ENCODE results near the gene SPRYD7. TPM values are rescaled to one million over a fixed set of nuclear protein-coding genes. Genes with fewer than 3 reads are reported as not detected.

SPRYD7 gene, protein sequence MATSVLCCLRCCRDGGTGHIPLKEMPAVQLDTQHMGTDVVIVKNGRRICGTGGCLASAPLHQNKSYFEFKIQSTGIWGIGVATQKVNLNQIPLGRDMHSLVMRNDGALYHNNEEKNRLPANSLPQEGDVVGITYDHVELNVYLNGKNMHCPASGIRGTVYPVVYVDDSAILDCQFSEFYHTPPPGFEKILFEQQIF
- total RNA-seq: 1 to 10 TPM; 1.1 to 1.5 TPM
- 2.9 TPM for polyA plus RNA-seq (2013, experiment 1 of 2)
- 3.6 TPM for polyA plus RNA-seq (2013, experiment 2 of 2)
- 1.0 to 17.2 (median 5.5) reads per million in 172 experiments for total RNA-seq

DNA sequence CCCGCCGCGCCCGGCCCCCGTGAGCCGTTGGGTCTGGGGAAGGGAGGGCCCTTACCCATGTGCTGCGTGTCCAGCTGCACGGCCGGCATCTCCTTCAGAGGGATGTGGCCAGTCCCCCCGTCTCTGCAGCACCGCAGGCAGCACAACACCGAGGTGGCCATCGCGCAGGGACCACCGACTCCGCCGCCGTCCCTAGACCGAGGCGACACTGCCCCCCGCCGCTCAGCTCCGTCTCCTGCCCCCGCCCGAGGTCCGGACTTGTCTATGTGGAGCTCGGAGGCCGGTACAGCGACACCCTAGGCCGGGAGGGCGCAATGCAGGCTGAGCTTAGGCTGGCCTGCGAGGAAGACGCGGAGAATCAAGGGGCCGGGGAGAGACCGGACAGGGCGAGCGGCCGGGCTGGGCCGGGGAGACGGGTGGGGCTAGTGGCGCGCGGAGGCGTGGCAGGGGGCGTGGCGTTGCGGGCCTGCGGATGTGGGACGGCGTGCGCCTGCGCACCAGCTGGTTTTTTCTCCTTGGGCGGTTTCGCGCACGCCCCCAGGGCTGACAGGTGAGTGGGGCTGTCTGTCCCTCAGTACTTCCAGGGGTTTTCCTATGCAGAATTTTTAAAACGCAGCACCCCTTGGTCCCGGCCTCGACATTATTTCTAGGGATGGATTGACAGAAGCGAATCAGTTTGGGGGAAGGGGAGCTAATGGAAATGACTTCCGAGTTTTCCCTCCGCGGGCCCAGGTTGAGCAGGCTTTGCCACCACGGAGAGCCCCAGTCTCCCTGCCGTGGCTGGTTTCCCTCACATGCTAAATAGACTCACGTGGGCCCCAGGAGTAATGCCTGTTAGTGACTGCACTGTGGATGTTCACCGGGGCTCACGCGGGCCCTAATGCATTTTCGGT, at the start of gene SPRYD7:
TSS of gene SPRYD7 (minus strand) at position 266 of the 893 bp plus-strand sequence. CDS start at position 161, 105 bp downstream.
- H3K9me3 Mint-ChIP-seq: no peaks in the 10 kb centered on the region
- H3K27ac ChIP-seq (ENCODE audit: low read depth in 1 of 2, low read length in 2 of 2): no peak within 1 kb of the TSS
- peak within 1 kb of the TSS; percentile 83 for H3K27ac Mint-ChIP-seq
- intact Hi-C loops (cut with DNase I, micrococcal nuclease): loop anchor here (1.0 to 10.0 kb wide), 8 partner anchors 61 to 1648 kb away; partner anchors contain the start of genes KPNA3 (in 2 of the 2), FNDC3A (in 1 of the 2), TRIM13 (in 1 of the 2) and WDFY2 (in 1 of the 2)
- H3K4me3 ChIP-seq (ENCODE audit: low read length): peak within 1 kb of the TSS; percentile 91
- ATAC-seq (ENCODE audit: poor library complexity) (peak; percentile 82), DNase-seq (peak; percentile 86 to 97 (median 92))
- no peaks in the 10 kb centered on the region for H3K27me3 Mint-ChIP-seq
- peak within 1 kb of the TSS; percentile 98 for H3K4me3 Mint-ChIP-seq
- H3K9me3 ChIP-seq (ENCODE audit: control insufficient read depth in 1 of 2, insufficient read depth in 1 of 2, low read length in 2 of 2): no peaks in the 10 kb centered on the region
- peaks cover 13% of the 10 kb centered on the region for H3K36me3 Mint-ChIP-seq (ENCODE audit: low read depth)
- H3K4me1 Mint-ChIP-seq (ENCODE audit: low read depth): peaks cover 19% of the 10 kb centered on the region
- H3K36me3 ChIP-seq (ENCODE audit: insufficient read depth, low read length): no peaks in the 10 kb centered on the region
- TF ChIP-seq, protein P1, sequence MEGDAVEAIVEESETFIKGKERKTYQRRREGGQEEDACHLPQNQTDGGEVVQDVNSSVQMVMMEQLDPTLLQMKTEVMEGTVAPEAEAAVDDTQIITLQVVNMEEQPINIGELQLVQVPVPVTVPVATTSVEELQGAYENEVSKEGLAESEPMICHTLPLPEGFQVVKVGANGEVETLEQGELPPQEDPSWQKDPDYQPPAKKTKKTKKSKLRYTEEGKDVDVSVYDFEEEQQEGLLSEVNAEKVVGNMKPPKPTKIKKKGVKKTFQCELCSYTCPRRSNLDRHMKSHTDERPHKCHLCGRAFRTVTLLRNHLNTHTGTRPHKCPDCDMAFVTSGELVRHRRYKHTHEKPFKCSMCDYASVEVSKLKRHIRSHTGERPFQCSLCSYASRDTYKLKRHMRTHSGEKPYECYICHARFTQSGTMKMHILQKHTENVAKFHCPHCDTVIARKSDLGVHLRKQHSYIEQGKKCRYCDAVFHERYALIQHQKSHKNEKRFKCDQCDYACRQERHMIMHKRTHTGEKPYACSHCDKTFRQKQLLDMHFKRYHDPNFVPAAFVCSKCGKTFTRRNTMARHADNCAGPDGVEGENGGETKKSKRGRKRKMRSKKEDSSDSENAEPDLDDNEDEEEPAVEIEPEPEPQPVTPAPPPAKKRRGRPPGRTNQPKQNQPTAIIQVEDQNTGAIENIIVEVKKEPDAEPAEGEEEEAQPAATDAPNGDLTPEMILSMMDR (IDR thresholded peaks at IDR 0.05): peak; percentile 74
- H3K27me3 ChIP-seq (ENCODE audit: control insufficient read depth in 1 of 2, insufficient read depth in 2 of 2, low read length in 2 of 2): no peaks in the 10 kb centered on the region
- peaks cover 18% of the 10 kb centered on the region for H3K4me1 ChIP-seq (ENCODE audit: insufficient read depth, low read length)
- ChIA-PET CTCF (interaction anchor here (0.6 to 2.7 kb wide), 12 partner anchors 18 to 979 kb away, joined by 3 to 15 read pairs (median 4); partner anchors contain the start of genes KPNA3, SETDB2 and TRIM13), POLR2A (interaction anchor here (0.9 to 2.0 kb wide), 17 partner anchors 9 to 975 kb away, joined by 3 to 31 read pairs (median 5); partner anchors contain the start of genes ARL11, CAB39L, EBPL and FNDC3A)

DNA sequence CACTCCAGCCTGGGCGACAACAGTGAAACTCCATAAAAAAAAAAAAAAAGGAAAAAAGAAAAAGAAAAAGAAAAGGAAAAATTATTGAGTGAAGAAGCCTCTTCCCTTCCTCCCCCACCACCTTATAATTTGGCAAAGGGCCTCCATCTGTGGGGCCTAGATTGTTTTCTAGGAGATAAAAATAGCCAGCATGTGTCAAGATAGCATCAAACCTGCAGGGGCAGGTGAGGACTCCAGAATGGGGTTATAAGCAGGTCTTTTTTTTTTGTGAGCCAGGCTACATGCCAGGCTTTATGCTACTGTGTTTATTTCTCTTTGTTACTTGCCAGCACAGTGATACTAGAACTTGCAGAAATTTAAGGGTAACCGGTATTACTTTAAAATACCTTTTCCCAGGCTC, 49.0 kb upstream of the SPRYD7 start:
- no peaks in the 10 kb centered on the region for H3K36me3 ChIP-seq (ENCODE audit: insufficient read depth, low read length)
- TF ChIP-seq, protein P1 (IDR thresholded peaks at IDR 0.05): no peak
- H3K4me3 ChIP-seq (ENCODE audit: low read length): no peak overlapping the region
- H3K9me3 Mint-ChIP-seq: no peaks in the 10 kb centered on the region
- intact Hi-C loops (cut with DNase I, micrococcal nuclease): no loop called here
- DNase-seq (no peak), ATAC-seq (ENCODE audit: poor library complexity) (no peak)
- no peak overlapping the region for H3K27ac Mint-ChIP-seq
- no peak overlapping the region for H3K27ac ChIP-seq (ENCODE audit: low read depth in 1 of 2, low read length in 2 of 2)
- no peaks in the 10 kb centered on the region for H3K4me1 ChIP-seq (ENCODE audit: insufficient read depth, low read length)
- H3K36me3 Mint-ChIP-seq (ENCODE audit: low read depth): no peaks in the 10 kb centered on the region
- H3K4me3 Mint-ChIP-seq: no peak overlapping the region
- ChIA-PET POLR2A (interaction anchor here (1.4 kb wide), 1 partner anchor 12 kb away, joined by 6 read pairs; the partner anchor contains the start of gene TRIM13), CTCF (interaction anchor here (0.5 to 1.9 kb wide), 3 partner anchors 12 to 131 kb away, joined by 3 to 4 read pairs (median 3); no protein-coding TSS in a partner anchor)
- H3K27me3 ChIP-seq (ENCODE audit: control insufficient read depth in 1 of 2, insufficient read depth in 2 of 2, low read length in 2 of 2): no peaks in the 10 kb centered on the region
- no peaks in the 10 kb centered on the region for H3K4me1 Mint-ChIP-seq (ENCODE audit: low read depth)
- no peaks in the 10 kb centered on the region for H3K9me3 ChIP-seq (ENCODE audit: control insufficient read depth in 1 of 2, insufficient read depth in 1 of 2, low read length in 2 of 2)
- no peaks in the 10 kb centered on the region for H3K27me3 Mint-ChIP-seq

DNA sequence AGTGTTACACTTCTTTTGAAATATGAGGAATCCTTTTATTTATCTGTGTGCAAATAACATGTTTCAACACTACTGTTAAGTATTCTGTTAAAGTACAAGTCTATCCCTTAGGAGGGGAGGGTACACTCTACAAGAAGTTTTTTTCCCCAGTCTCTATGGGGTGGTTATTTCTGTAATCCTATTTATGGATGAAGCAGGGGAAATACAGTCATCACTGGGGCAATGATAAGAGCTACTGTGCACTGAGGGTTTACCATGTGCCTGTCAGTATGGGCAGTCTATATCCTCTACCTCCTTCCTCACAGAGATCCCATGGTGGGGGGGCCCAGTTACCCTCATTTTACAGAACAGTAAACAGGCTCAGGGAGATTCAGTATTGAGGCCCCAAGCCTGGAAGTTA, 44.1 kb upstream of the SPRYD7 start:
- Mint-ChIP-seq H3K9me3 (no peaks in the 10 kb centered on the region), H3K36me3 (ENCODE audit: low read depth) (no peaks in the 10 kb centered on the region), H3K27ac (no peak overlapping the region), H3K4me3 (no peak overlapping the region), H3K27me3 (no peaks in the 10 kb centered on the region), H3K4me1 (ENCODE audit: low read depth) (peaks cover 4% of the 10 kb centered on the region)
- ATAC-seq (ENCODE audit: poor library complexity): no peak
- intact Hi-C loops (cut with DNase I, micrococcal nuclease): no loop called here
- CTCF ChIA-PET: interaction anchor here (0.9 to 1.4 kb wide), 3 partner anchors 821 to 1090 kb away, joined by 3 read pairs; no protein-coding TSS in a partner anchor
- Histone ChIP-seq H3K27me3 (ENCODE audit: control insufficient read depth in 1 of 2, insufficient read depth in 2 of 2, low read length in 2 of 2) (no peaks in the 10 kb centered on the region), H3K27ac (ENCODE audit: low read depth in 1 of 2, low read length in 2 of 2) (no peak overlapping the region), H3K9me3 (ENCODE audit: control insufficient read depth in 1 of 2, insufficient read depth in 1 of 2, low read length in 2 of 2) (no peaks in the 10 kb centered on the region), H3K4me1 (ENCODE audit: insufficient read depth, low read length) (no peaks in the 10 kb centered on the region), H3K36me3 (ENCODE audit: insufficient read depth, low read length) (no peaks in the 10 kb centered on the region), H3K4me3 (ENCODE audit: low read length) (no peak overlapping the region)
- TF ChIP-seq, protein P1 (IDR thresholded peaks at IDR 0.05): no peak
- no peak for DNase-seq
- POLR2A ChIA-PET: interaction anchor here (0.6 kb wide), 1 partner anchor 18 kb away, joined by 3 read pairs; no protein-coding TSS in a partner anchor

All from CD4-positive, alpha-beta T cell (primary cell).